A549 (cell line): Measurements from ENCODE around the gene PKDCC. TPM values are rescaled to one million over a fixed set of nuclear protein-coding genes. Genes with fewer than 3 reads are reported as not detected.

Experiments used
- ATAC-seq, 2 experiments: fragments of 200-7000 bp in 1 of 2; fragments of >200 bp in 1 of 2; cut with Nextera tagmentation in 1 of 2; cut with Tn5 transposase in 1 of 2; 3 replicates each; pipeline versions ENCODE4 v1.8.0 to v1.9.1; 2018 to 2020; ENCODE audit warnings: mild to moderate bottlenecking in 1 of 2, moderate library complexity in 1 of 2
- CTCF ChIA-PET: fragments of 300-600 bp; sonication (Branson Sonifier 250); formaldehyde crosslinking; extraction: SDS; loops from one replicate; lab custom pipeline; 2021; ENCODE audit warnings: antibody characterized with exemption, inconsistent platforms; lab: Yijun Ruan, JAX
- POLR2A ChIA-PET: fragments of 350-600 bp; formaldehyde crosslinking; extraction: SDS; loops from one replicate; lab custom pipeline; 2021; ENCODE audit warnings: antibody characterized with exemption, inconsistent platforms; lab: Yijun Ruan, JAX
- DNase-seq, 2 experiments: peaks; one replicate each; pipeline versions ENCODE4 v3.0.0 to v3.0.0-alpha.2; 2011 to 2016; ENCODE audit warnings: low read depth in 1 of 2, low spot score in 1 of 2
- FAIRE-seq: peaks from 2 replicates; lab custom pipeline; 2011; peaks lifted over from hg19 to GRCh38; lab: Jason Lieb, UNC
- H3K27ac ChIP-seq, 2 experiments: fragments of >200 bp; sonication (Bioruptor Twin); formaldehyde crosslinking; 3 replicates each; pipeline ENCODE4 v1.5.1; 2016 to 2017
- H3K4me1 ChIP-seq: fragments of >200 bp; sonication (Bioruptor Twin); formaldehyde crosslinking; 3 replicates; pipeline ENCODE4 v1.6.1; 2016
- H3K4me2 ChIP-seq: fragments of >200 bp; sonication (Bioruptor Twin); formaldehyde crosslinking; 3 replicates; pipeline ENCODE4 v1.6.1; 2016
- H3K4me3 ChIP-seq: fragments of >200 bp; sonication (Bioruptor Twin); formaldehyde crosslinking; 3 replicates; pipeline ENCODE4 v1.5.1; 2016
- H3K9me3 ChIP-seq: fragments of >200 bp; sonication (Bioruptor Twin); formaldehyde crosslinking; 3 replicates; pipeline ENCODE4 v1.6.1; 2016
- BCL3 ChIP-seq: fragments of >200 bp; sonication (Bioruptor Twin); formaldehyde crosslinking; IDR thresholded peaks from 3 replicates; pipeline ENCODE4 v1.6.1; 2016
- BHLHE40 ChIP-seq: IDR thresholded peaks from 2 replicates; pipeline ENCODE4 v1.6.1; 2012; ENCODE audit warnings: low read depth, low read length, inconsistent platforms
- CBX2 ChIP-seq: fragments of 200-600 bp; sonication (generic); IDR thresholded peaks from 2 replicates; pipeline ENCODE4 v1.6.1; 2016; ENCODE audit warnings: low read depth, mild to moderate bottlenecking, borderline replicate concordance
- CBX8 ChIP-seq: fragments of 200-600 bp; sonication (generic); IDR thresholded peaks from 2 replicates; pipeline ENCODE4 v1.6.1; 2016
- CHD4 ChIP-seq: fragments of 200-600 bp; sonication (generic); IDR thresholded peaks from 2 replicates; pipeline ENCODE4 v1.6.1; 2016; ENCODE audit warnings: antibody characterized with exemption, mild to moderate bottlenecking, borderline replicate concordance
- CTCF ChIP-seq: fragments of >200 bp; sonication (Bioruptor Twin); formaldehyde crosslinking; IDR thresholded peaks from 3 replicates; pipeline ENCODE4 v1.5.1; 2016
- EHMT2 ChIP-seq: fragments of 200-600 bp; sonication (generic); IDR thresholded peaks from 2 replicates; pipeline ENCODE4 v1.6.1; 2016; ENCODE audit warnings: antibody characterized with exemption, low read depth, mild to moderate bottlenecking, moderate library complexity
- ELK1 ChIP-seq: fragments of 150-350 bp; IDR thresholded peaks from 2 replicates; pipeline ENCODE4 v1.6.1; 2014; ENCODE audit warnings: low read depth, mild to moderate bottlenecking, low read length
- EP300 ChIP-seq, 2 experiments: fragments of >200 bp; sonication (Bioruptor Twin); formaldehyde crosslinking; IDR thresholded peaks; 2 replicates in 1 of 2; 3 replicates in 1 of 2; pipeline ENCODE4 v1.6.1; 2016 to 2017
- FOSL2 ChIP-seq, 2 experiments: fragments of 450-650 bp in 1 of 2; fragments of >200 bp in 1 of 2; sonication (Bioruptor Twin) in 1 of 2; formaldehyde crosslinking; IDR thresholded peaks; 2 replicates each; pipeline versions ENCODE4 v1.5.0 to v1.6.1; 2016 to 2020; ENCODE audit warnings: mild to moderate bottlenecking in 1 of 2, moderate library complexity in 1 of 2
- HDAC2 ChIP-seq: fragments of 200-600 bp; sonication (generic); IDR thresholded peaks from 2 replicates; pipeline ENCODE4 v1.6.1; 2016
- HMGXB4 ChIP-seq: fragments of 250-450 bp; sonication (Bioruptor Pico); IDR thresholded peaks from 2 replicates; pipeline ENCODE4 v1.5.0; 2021; ENCODE audit warnings: mild to moderate bottlenecking, moderate library complexity, borderline replicate concordance
- HOXB13 ChIP-seq: fragments of 250-450 bp; sonication (Bioruptor Pico); IDR thresholded peaks from 2 replicates; pipeline ENCODE4 v1.5.0; 2020; ENCODE audit warnings: low read depth, mild to moderate bottlenecking, moderate library complexity
- HOXB5 ChIP-seq: fragments of 250-450 bp; sonication (Bioruptor Pico); IDR thresholded peaks from 2 replicates; pipeline ENCODE4 v1.5.0; 2020; ENCODE audit warnings: mild to moderate bottlenecking, moderate library complexity
- KDM1A ChIP-seq: fragments of 200-600 bp; sonication (generic); IDR thresholded peaks from 2 replicates; pipeline ENCODE4 v1.6.1; 2016; ENCODE audit warnings: low read depth, mild to moderate bottlenecking
- KDM5A ChIP-seq: fragments of 200-600 bp; sonication (generic); IDR thresholded peaks from 2 replicates; pipeline ENCODE4 v1.6.1; 2016; ENCODE audit warnings: antibody characterized with exemption, mild to moderate bottlenecking
- MAFK ChIP-seq: fragments of 450-650 bp; IDR thresholded peaks from 2 replicates; pipeline ENCODE4 v1.6.1; 2014; ENCODE audit not compliant: partially characterized antibody
- RAD21 ChIP-seq, 2 experiments: fragments of >200 bp in 1 of 2; sonication (Bioruptor Twin) in 1 of 2; formaldehyde crosslinking in 1 of 2; IDR thresholded peaks in 1 of 2; conservative IDR thresholded peaks in 1 of 2; 2 replicates in 1 of 2; 3 replicates in 1 of 2; pipeline ENCODE4 v1.6.1; 2012 to 2018; ENCODE audit warnings: inconsistent platforms in 1 of 2
- RARB ChIP-seq: fragments of 250-450 bp; sonication (Bioruptor Pico); IDR thresholded peaks from 2 replicates; pipeline ENCODE4 v1.8.0; 2021; ENCODE audit warnings: mild to moderate bottlenecking, moderate library complexity
- RCOR1 ChIP-seq: fragments of 150-350 bp; IDR thresholded peaks from 2 replicates; pipeline ENCODE4 v1.6.1; 2014; ENCODE audit warnings: antibody characterized with exemption, low read length, low read depth
- REST ChIP-seq: fragments of 200-600 bp; sonication (generic); IDR thresholded peaks from 2 replicates; pipeline ENCODE4 v1.6.1; 2016; ENCODE audit warnings: antibody characterized with exemption, mild to moderate bottlenecking, moderate library complexity
- RNF2 ChIP-seq: fragments of 200-600 bp; sonication (generic); IDR thresholded peaks from 2 replicates; pipeline ENCODE4 v1.6.1; 2016; ENCODE audit warnings: low read depth, mild to moderate bottlenecking, antibody characterized with exemption, moderate library complexity, borderline replicate concordance
- SMC3 ChIP-seq: fragments of >200 bp; sonication (Bioruptor Twin); formaldehyde crosslinking; IDR thresholded peaks from 3 replicates; pipeline ENCODE4 v1.6.1; 2018; ENCODE audit warnings: inconsistent platforms
- ZFP36 ChIP-seq: fragments of 450-650 bp; IDR thresholded peaks from 2 replicates; pipeline ENCODE4 v1.6.1; 2014; ENCODE audit warnings: borderline replicate concordance; ENCODE audit not compliant: partially characterized antibody
- ZNF302 ChIP-seq: fragments of 250-450 bp; sonication (Bioruptor Pico); IDR thresholded peaks from 2 replicates; pipeline ENCODE4 v1.9.0; 2021; ENCODE audit warnings: inconsistent platforms, mild to moderate bottlenecking, moderate library complexity
- ZSCAN20 ChIP-seq: fragments of 250-450 bp; sonication (Bioruptor Pico); IDR thresholded peaks from 2 replicates; pipeline ENCODE4 v1.8.0; 2022; ENCODE audit warnings: mild to moderate bottlenecking, moderate library complexity
- WGBS: methylation state at CpG from one replicate; pipeline ENCODE4 v1.1.6; 2017; ENCODE audit errors: missing lambda C conversion rate; 5-methylcytosine and 5-hydroxymethylcytosine counted together
- polyA plus RNA-seq, 4 experiments: library from polyadenylated mRNA; depleted of rRNA in 3 of 4; stranded (reverse); fragments of >200 nt; fragmentation: RNase III in 1 of 4; extraction: RNeasy Plus Mini Kit Qiagen cat#74134 plus additional on column Dnase treatment in 1 of 4; gene quantifications; 2 replicates in 3 of 4; 3 replicates in 1 of 4; pipeline ENCODE4 v1.2.3, GENCODE V29; 2011 to 2017

The PKDCC gene
- polyA plus RNA-seq, 2 of the 4 experiments (the other 2 are of a cell fraction) = 30.0 to 64.5 TPM

GRCh38 chr2:42087857-42088195 is 40.0 kb downstream of the PKDCC start:
- 43% methylated on average over 2 of the region's 2 CpGs for WGBS
- Histone ChIP-seq H3K4me3 (no peak overlapping the region), H3K4me1 (peaks cover 61% of the 10 kb centered on the region), H3K9me3 (no peaks in the 10 kb centered on the region), H3K4me2 (no peak overlapping the region; the same call in 2 of the 3 replicates), H3K27ac (peak overlapping the region; percentile 1 to 80; a peak in 3 of 6 replicates)
- FAIRE-seq = no peak
- POLR2A ChIA-PET = no interaction called here
- CTCF ChIA-PET = interaction anchor here (0.9 to 16.8 kb wide), 30 partner anchors 8 to 241 kb away, joined by 3 to 761 read pairs (median 10); partner anchors contain the start of gene PKDCC
- DNase-seq = no peak
- TF ChIP-seq KDM1A (no peak), EP300 (IDR thresholded peaks at IDR 0.05) (no peak), BHLHE40 (no peak), CBX8 (no peak), HOXB5 (CRISPR knock-in tag) (no peak), ZSCAN20 (CRISPR knock-in tag) (no peak), HMGXB4 (no peak), FOSL2 (IDR thresholded peaks at IDR 0.05) (no peak), FOSL2 (CRISPR knock-in tag; IDR thresholded peaks at IDR 0.05) (no peak), EHMT2 (no peak), KDM5A (no peak), ELK1 (no peak), CBX2 (no peak), RCOR1 (no peak), HOXB13 (CRISPR knock-in tag) (no peak), ZNF302 (CRISPR knock-in tag) (no peak), MAFK (no peak), CHD4 (no peak), ZFP36 (no peak), HDAC2 (no peak), BCL3 (no peak)
- no peak for ATAC-seq

GRCh38 chr2:42089340-42089925 is 41.6 kb downstream of the PKDCC start:
- Histone ChIP-seq H3K27ac (no peak overlapping the region), H3K4me2 (no peak overlapping the region), H3K4me3 (no peak overlapping the region), H3K4me1 (peaks cover 54% of the 10 kb centered on the region), H3K9me3 (no peaks in the 10 kb centered on the region)
- ChIA-PET CTCF (interaction anchor here (0.6 to 16.8 kb wide), 14 partner anchors 10 to 240 kb away, joined by 3 to 761 read pairs (median 4); no protein-coding TSS in a partner anchor), POLR2A (interaction anchor here (1.5 kb wide), 1 partner anchor 248 kb away, joined by 4 read pairs; no protein-coding TSS in a partner anchor)
- peak; percentile 44 to 72; a peak in 5 of 6 replicates for ATAC-seq
- no peak for FAIRE-seq
- DNase-seq = peak; percentile 74 to 78
- 79% methylated on average over 16 of the region's 16 CpGs for WGBS
- TF ChIP-seq RAD21 (conservative IDR thresholded peaks at IDR 0.05 in 1 of 2, IDR thresholded peaks at IDR 0.05 in 1 of 2) (peak; percentile 58 to 72), RARB (CRISPR knock-in tag) (no peak), REST (no peak), KDM5A (no peak), ZNF302 (CRISPR knock-in tag) (no peak), SMC3 (peak; percentile 68), CTCF (peak; percentile 66), BCL3 (no peak), RNF2 (no peak), EHMT2 (no peak)
